GM12864 (cell line): ENCODE measurements around the gene BCAS4.
A peak's percentile ranks its signal among the peaks of the same experiment; 100 is the strongest.

Source experiments
- DNase-seq: peaks from one replicate; pipeline ENCODE4 v3.0.0-alpha.2; 2011; ENCODE audit warnings: low read depth
- H3K4me3 ChIP-seq: 2 replicates; pipeline ENCODE4 v1.5.1; 2011; ENCODE audit warnings: mild to moderate bottlenecking, low read depth, low read length, control low read depth
- TF ChIP-seq, protein P1 (sequence below): IDR thresholded peaks from 2 replicates; pipeline ENCODE4 v1.5.1; 2011; ENCODE audit warnings: low read depth, mild to moderate bottlenecking, moderate library complexity, low read length, control low read depth, inconsistent platforms; ENCODE audit errors: missing control alignments

The BCAS4 gene

GRCh38 chr20:50843331-50844276 is 48.7 kb downstream of the BCAS4 start:
- H3K4me3 ChIP-seq = no peak overlapping the region
- TF ChIP-seq, protein P1, sequence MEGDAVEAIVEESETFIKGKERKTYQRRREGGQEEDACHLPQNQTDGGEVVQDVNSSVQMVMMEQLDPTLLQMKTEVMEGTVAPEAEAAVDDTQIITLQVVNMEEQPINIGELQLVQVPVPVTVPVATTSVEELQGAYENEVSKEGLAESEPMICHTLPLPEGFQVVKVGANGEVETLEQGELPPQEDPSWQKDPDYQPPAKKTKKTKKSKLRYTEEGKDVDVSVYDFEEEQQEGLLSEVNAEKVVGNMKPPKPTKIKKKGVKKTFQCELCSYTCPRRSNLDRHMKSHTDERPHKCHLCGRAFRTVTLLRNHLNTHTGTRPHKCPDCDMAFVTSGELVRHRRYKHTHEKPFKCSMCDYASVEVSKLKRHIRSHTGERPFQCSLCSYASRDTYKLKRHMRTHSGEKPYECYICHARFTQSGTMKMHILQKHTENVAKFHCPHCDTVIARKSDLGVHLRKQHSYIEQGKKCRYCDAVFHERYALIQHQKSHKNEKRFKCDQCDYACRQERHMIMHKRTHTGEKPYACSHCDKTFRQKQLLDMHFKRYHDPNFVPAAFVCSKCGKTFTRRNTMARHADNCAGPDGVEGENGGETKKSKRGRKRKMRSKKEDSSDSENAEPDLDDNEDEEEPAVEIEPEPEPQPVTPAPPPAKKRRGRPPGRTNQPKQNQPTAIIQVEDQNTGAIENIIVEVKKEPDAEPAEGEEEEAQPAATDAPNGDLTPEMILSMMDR = no peak
- DNase-seq = no peak

GRCh38 chr20:50844430-50845100 is 49.7 kb downstream of the BCAS4 start:
- DNase-seq = peak; percentile 92
- TF ChIP-seq, protein P1 = no peak
- no peak overlapping the region; the same call in 1 of the 2 replicates for H3K4me3 ChIP-seq

DNA sequence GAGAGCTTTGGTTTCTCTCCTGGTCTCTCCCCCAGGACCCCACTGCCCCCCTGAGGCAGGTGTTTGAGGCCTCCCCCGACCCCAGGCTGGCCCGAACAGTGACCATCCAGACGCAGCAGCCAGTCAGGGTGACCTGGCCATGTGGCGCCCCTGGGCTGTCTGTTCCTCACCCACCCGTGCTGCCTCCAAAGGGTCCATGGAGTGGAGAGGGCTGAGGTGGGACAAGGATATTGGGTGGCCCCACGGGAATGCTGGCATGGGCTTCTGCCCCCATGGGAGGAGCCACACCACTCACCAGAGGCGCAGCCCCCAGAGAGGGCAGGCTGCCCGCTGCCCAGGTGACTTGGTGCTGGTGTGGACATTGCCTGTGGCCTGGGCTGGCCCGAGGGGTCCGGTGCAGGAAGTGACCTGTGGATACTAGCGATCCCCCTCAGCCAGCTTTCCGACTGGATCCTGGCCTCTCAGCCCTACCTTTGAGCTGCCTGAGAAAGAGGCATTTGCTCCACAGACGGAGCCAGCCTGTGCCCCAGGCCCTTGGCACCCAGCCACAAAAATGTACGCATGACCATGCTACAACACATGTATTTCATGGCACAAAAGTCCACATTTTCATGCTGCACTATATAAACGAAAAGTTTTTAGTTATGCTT is 50.8 kb downstream of the BCAS4 start:
- TF ChIP-seq, protein P1 = no peak
- no peak for DNase-seq
- no peak overlapping the region for H3K4me3 ChIP-seq

DNA sequence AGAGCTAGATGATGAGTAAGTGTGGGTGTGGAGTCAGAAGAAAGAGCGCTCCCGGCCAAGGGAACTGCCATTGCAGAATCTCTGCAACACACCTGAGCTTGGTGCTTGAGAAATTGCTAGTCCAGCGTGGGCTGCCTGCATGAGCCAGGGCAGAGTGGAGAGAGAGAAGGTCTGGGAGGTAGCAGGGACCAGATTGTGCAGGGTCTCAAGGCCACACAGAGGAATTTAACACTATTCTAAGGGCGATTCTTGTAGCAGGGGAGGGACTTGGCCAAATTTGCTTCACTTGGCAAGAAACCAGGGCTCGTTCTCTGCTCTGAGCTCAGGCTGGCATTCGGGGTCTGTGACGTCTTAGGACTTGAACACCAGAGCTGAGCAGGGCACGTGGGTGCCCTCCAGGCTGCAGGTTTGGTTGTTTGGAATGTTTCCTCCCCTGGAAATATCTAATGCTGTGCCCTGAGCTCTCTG is 53.5 kb downstream of the BCAS4 start:
- no peak overlapping the region for H3K4me3 ChIP-seq
- DNase-seq = no peak
- TF ChIP-seq, protein P1 = no peak

DNA sequence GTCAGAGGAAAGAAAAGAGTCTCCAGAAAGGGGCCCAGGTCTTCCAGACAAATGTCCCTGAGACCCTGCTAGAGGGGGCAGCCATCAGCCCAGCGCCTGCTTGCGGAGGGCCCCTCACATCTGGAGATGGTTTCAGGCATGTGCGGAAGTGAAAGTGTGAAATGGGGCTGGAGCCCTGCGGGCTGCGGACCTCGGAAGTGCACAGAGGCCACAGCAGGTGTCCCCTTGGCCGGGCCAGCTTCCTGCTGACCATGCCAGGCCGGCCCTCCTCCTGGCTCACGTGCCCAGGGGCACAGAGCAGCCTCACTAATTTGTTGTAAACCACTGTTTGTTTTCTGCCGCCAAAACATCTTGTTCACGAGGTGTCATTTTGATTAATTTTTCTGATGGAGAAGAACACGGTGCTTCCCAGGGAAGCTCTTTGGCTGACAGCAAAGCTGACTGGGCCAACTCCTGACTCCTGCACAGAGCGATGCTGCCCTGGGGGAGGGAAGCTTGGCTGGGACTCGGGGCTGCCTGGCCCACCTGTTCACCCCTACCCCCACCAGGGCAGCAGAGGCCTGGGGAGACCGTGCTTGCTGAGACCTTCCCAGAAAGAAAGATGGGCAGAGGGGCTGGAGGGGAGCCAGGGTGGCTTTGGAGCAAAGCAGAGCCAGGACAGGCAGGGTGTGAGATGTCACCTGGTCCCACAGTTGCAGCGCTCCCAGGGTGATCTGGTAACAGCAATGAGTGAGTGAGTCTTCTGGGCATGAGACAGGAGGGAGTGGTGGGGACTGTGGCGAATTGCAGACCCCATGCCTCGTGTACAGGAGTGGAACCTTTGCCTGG is 54.2 kb downstream of the BCAS4 start:
- no peak overlapping the region for H3K4me3 ChIP-seq
- TF ChIP-seq, protein P1 = no peak
- DNase-seq = peak; percentile 39

GRCh38 chr20:50850721-50851286 is 55.9 kb downstream of the BCAS4 start:
- H3K4me3 ChIP-seq = no peak overlapping the region
- no peak for DNase-seq
- TF ChIP-seq, protein P1 = no peak
